Mucosa of stomach (tissue), 1 donor: Measurements from ENCODE around the gene EIF2B2.

Experiments used
- H3K27me3 ChIP-seq: one replicate; pipeline ENCODE4 v1.7.0; 2013; ENCODE audit warnings: mild to moderate bottlenecking, low read length; ENCODE audit not compliant: control insufficient read depth, insufficient read depth
- H3K36me3 ChIP-seq: one replicate; pipeline ENCODE4 v1.7.0; 2013; ENCODE audit warnings: low read length; ENCODE audit not compliant: control insufficient read depth, insufficient read depth
- H3K4me1 ChIP-seq: one replicate; pipeline ENCODE4 v1.7.0; 2013; ENCODE audit warnings: mild to moderate bottlenecking, low read length; ENCODE audit not compliant: control insufficient read depth, insufficient read depth
- H3K4me3 ChIP-seq: one replicate; pipeline ENCODE4 v1.7.0; 2013; ENCODE audit warnings: low read length
- H3K9ac ChIP-seq: one replicate; pipeline ENCODE4 v1.7.0; 2013; ENCODE audit warnings: mild to moderate bottlenecking, low read length, moderate library complexity
- H3K9me3 ChIP-seq: one replicate; pipeline ENCODE4 v1.7.0; 2013; ENCODE audit warnings: mild to moderate bottlenecking, low read length, moderate library complexity; ENCODE audit not compliant: control insufficient read depth
- donor health status: Pancreatic carcinoma.

EIF2B2 gene

DNA sequence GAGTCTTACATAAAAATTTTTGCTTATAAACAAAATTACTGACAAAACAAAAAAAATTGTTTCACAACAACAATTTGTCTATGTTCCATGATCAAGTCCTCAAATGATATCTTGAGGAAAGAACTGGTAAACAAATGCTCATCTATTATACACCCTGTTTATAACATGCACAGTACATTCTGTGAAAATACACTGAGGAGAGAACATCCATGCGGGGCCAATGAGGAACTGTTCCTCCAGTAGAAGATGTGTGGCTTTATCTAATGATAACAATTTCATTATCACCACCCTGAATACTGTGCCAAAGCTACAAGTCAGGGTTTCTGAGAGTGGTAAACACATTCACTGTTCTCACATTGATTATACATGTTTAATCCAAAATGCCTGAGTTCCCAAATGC is 37.8 kb downstream of the EIF2B2 start:
- Histone ChIP-seq H3K36me3 (no peaks in the 10 kb centered on the region), H3K9me3 (no peaks in the 10 kb centered on the region), H3K27me3 (no peaks in the 10 kb centered on the region), H3K4me3 (no peak overlapping the region), H3K4me1 (peaks cover 15% of the 10 kb centered on the region), H3K9ac (no peak overlapping the region)

GRCh38 chr14:75040959-75041358 is 38.2 kb downstream of the EIF2B2 start:
- Histone ChIP-seq H3K9me3 (no peaks in the 10 kb centered on the region), H3K27me3 (no peaks in the 10 kb centered on the region), H3K9ac (no peak overlapping the region), H3K4me1 (peaks cover 15% of the 10 kb centered on the region), H3K36me3 (no peaks in the 10 kb centered on the region), H3K4me3 (no peak overlapping the region)

- peaks cover 15% of the 10 kb centered on the region for H3K4me1 ChIP-seq
- no peaks in the 10 kb centered on the region for H3K36me3 ChIP-seq
- no peaks in the 10 kb centered on the region for H3K27me3 ChIP-seq
- H3K9me3 ChIP-seq = no peaks in the 10 kb centered on the region
- no peak overlapping the region for H3K4me3 ChIP-seq
- peak overlapping the region; percentile 11 for H3K9ac ChIP-seq
Observed at GRCh38 chr14:75041613-75042012, 38.9 kb downstream of the EIF2B2 start.

DNA sequence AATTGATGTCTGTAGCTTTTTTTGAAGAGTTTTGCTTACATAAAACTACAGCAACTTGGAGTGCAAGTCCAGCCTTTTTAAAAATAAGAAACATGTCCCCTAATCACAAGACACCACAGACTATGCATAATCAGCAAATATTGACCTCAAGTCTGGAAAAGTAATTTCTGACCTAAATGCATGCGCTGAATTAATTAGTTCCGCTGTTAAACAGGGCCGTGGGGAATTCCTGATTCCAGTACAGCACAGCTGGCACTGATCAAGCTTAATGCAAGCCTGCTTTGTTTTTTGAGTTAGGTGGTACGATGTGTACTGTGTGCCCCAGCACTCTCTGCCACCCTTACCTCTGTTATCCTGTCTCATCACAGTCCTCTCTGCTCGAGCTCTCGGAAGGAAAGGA is 39.3 kb downstream of the EIF2B2 start:
- H3K9ac ChIP-seq = peak overlapping the region; percentile 11

DNA sequence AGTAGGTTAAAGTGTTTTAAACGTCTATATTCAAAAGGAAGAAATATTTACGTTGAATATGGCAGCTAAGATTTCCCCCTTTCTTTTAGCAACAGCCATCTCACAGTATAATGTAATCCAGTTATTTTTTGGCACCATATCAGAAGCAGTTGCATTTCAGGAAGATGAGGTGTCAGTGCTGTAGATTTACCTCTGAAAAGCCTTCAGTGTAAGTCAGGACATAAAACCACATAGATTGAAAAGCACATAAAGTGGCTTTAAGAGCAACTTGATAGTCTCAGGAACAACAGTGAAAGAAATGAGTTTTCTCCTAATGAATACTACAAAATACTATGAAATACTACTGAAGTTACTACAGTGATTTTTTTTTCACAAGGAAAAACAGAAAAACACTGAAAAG is 41.6 kb downstream of the EIF2B2 start:
- Histone ChIP-seq H3K4me1 (peaks cover 15% of the 10 kb centered on the region), H3K9ac (no peak overlapping the region), H3K4me3 (no peak overlapping the region), H3K27me3 (no peaks in the 10 kb centered on the region), H3K9me3 (no peaks in the 10 kb centered on the region), H3K36me3 (no peaks in the 10 kb centered on the region)

More for the DNA sequence above, 39.3 kb downstream of the EIF2B2 start:
- H3K4me1 ChIP-seq = peaks cover 15% of the 10 kb centered on the region
- H3K4me3 ChIP-seq = no peak overlapping the region
- no peaks in the 10 kb centered on the region for H3K27me3 ChIP-seq
- no peaks in the 10 kb centered on the region for H3K9me3 ChIP-seq
- H3K36me3 ChIP-seq = no peaks in the 10 kb centered on the region

DNA sequence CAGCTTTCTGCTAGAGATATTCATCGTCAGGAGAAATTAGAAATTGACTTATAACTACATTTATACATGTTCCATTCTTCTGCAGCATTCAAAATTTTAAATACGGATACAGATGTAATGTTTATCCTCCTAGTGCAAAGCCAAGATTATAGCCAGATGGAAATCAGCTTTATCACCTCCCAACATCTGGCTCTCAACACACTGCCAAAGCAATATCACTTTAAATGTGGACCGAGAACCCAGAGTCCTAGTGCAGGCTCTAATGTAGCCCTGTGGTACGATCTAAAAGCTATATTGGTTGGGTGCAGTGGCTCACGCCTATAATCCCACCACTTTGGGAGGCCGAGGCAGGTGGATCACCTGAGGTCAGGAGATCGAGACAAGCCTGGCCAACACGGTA is 42.0 kb downstream of the EIF2B2 start:
- no peaks in the 10 kb centered on the region for H3K27me3 ChIP-seq
- no peak overlapping the region for H3K4me3 ChIP-seq
- H3K9ac ChIP-seq = no peak overlapping the region
- H3K4me1 ChIP-seq = peaks cover 15% of the 10 kb centered on the region
- H3K36me3 ChIP-seq = no peaks in the 10 kb centered on the region
- no peaks in the 10 kb centered on the region for H3K9me3 ChIP-seq

DNA sequence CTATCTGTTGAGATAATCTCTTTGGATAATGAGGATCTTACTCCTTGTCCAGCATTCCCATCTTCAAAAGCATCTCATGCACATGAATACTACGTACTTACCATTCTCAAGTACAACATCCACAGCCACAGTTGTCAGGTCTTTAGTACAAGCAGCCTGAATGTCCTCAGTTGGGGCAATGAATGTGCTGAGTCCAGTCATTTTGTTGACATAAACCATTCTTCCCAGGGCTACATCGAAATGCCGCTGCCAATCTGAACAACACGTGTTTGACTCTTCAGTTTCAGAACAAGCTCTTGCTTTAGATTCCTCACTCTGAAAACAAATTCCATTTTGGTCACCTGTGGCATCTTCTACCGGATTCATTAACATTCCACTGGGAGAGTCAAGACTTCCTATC is 43.6 kb downstream of the EIF2B2 start:
- Histone ChIP-seq H3K27me3 (no peaks in the 10 kb centered on the region), H3K36me3 (no peaks in the 10 kb centered on the region), H3K4me3 (no peak overlapping the region), H3K9me3 (no peaks in the 10 kb centered on the region), H3K9ac (no peak overlapping the region), H3K4me1 (peaks cover 12% of the 10 kb centered on the region)

- Histone ChIP-seq H3K9me3 (no peaks in the 10 kb centered on the region), H3K27me3 (no peaks in the 10 kb centered on the region), H3K4me1 (peaks cover 6% of the 10 kb centered on the region), H3K4me3 (no peak overlapping the region), H3K36me3 (no peaks in the 10 kb centered on the region), H3K9ac (no peak overlapping the region)
Observed at GRCh38 chr14:75046899-75047298, 44.2 kb downstream of the EIF2B2 start.

GRCh38 chr14:75047506-75047905 is 44.8 kb downstream of the EIF2B2 start:
- H3K4me1 ChIP-seq = peaks cover under 1% of the 10 kb centered on the region
- no peak overlapping the region for H3K9ac ChIP-seq
- no peaks in the 10 kb centered on the region for H3K9me3 ChIP-seq
- no peak overlapping the region for H3K4me3 ChIP-seq
- no peaks in the 10 kb centered on the region for H3K27me3 ChIP-seq
- no peaks in the 10 kb centered on the region for H3K36me3 ChIP-seq

DNA sequence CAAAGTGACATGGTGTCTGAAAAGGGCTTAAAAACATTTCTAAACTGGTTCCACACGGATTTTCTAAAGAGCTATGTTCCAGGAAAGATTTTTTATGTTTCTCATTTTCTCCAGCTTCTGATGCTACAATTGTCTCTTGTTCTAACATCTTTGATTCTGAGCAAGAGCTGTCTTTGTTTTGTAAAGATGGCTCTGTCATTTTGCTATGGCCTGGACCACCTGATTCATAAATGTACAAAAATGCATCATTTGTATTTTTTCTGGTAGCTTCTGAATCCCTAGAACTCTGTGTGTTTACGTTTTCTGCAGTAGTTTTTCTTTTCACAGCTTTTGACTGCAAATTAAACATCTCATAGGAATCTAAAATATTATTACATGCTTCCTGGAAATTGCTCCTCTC is 45.4 kb downstream of the EIF2B2 start:
- Histone ChIP-seq H3K36me3 (no peaks in the 10 kb centered on the region), H3K27me3 (no peaks in the 10 kb centered on the region), H3K4me3 (no peak overlapping the region), H3K4me1 (no peaks in the 10 kb centered on the region), H3K9ac (no peak overlapping the region), H3K9me3 (no peaks in the 10 kb centered on the region)

GRCh38 chr14:75049136-75049535 is 46.4 kb downstream of the EIF2B2 start:
- no peaks in the 10 kb centered on the region for H3K27me3 ChIP-seq
- H3K9ac ChIP-seq = no peak overlapping the region
- H3K36me3 ChIP-seq = no peaks in the 10 kb centered on the region
- no peaks in the 10 kb centered on the region for H3K4me1 ChIP-seq
- no peak overlapping the region for H3K4me3 ChIP-seq
- no peaks in the 10 kb centered on the region for H3K9me3 ChIP-seq

DNA sequence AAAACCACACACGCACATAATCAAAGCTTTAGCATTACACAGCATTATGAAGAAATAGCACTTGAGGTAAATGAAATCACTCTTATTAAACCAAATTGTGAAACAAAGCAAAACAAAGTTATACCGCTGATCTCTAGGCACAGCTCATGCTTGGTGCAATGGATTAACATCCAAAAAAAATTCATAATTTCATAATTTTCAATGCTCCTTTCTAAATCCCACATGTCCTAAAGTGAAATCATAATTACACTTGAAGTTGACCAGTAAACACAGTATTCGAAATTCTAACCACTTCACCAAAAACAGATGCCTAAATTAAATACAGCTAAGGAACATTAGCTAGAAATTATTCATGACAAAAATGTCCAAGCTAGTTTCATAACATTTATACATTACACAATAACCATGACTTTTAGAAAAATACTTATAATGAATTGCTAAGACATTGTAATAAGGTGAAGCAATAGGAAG is 47.0 kb downstream of the EIF2B2 start:
- H3K9me3 ChIP-seq = no peaks in the 10 kb centered on the region
- no peak overlapping the region for H3K4me3 ChIP-seq
- H3K9ac ChIP-seq = no peak overlapping the region
- no peaks in the 10 kb centered on the region for H3K36me3 ChIP-seq
- no peaks in the 10 kb centered on the region for H3K4me1 ChIP-seq
- H3K27me3 ChIP-seq = no peaks in the 10 kb centered on the region

GRCh38 chr14:75050852-75051555 is 48.3 kb downstream of the EIF2B2 start, which contains the start of gene MLH3:
Gene MLH3 (minus strand): TSS chr14:75051467. CDS start chr14:75049655, 1,812 bp downstream.
- H3K4me1 ChIP-seq = no peaks in the 10 kb centered on the region
- no peaks in the 10 kb centered on the region for H3K9me3 ChIP-seq
- peak within 1 kb of the TSS; percentile 84 for H3K9ac ChIP-seq
- peak within 1 kb of the TSS; percentile 38 for H3K4me3 ChIP-seq
- no peaks in the 10 kb centered on the region for H3K27me3 ChIP-seq
- H3K36me3 ChIP-seq = no peaks in the 10 kb centered on the region
